B cell (primary cell): ENCODE measurements around the gene PACRGL. TPM values are rescaled to one million over a fixed set of nuclear protein-coding genes. Genes with fewer than 3 reads are reported as not detected.
"Not testable (repeated sequence)": the region's sequence is repeated elsewhere in the genome, so short reads cannot be mapped to it uniquely, and the experiment has no call there.

Experiments used
- ATAC-seq: fragments of 200-7000 bp; cut with Tn5 transposase; one replicate; pipeline ENCODE4 v1.10.0; 2021; ENCODE audit warnings: low read depth, mild to moderate bottlenecking, moderate number of reproducible peaks, moderate library complexity
- CTCF ChIA-PET: fragments of 350-600 bp; sonication (Branson Sonifier 250); formaldehyde crosslinking; loops from one replicate; lab custom pipeline; 2021; ENCODE audit warnings: antibody characterized with exemption, inconsistent platforms; lab: Charles Lee
- POLR2A ChIA-PET: fragments of 350-600 bp; sonication (Branson Sonifier 250); formaldehyde crosslinking; loops from one replicate; lab custom pipeline; 2021; ENCODE audit warnings: antibody characterized with exemption; lab: Charles Lee
- DNase-seq: peaks from one replicate; pipeline ENCODE4 v3.0.0; 2013
- H2AFZ ChIP-seq: 2 replicates; pipeline ENCODE4 v1.6.1; 2012; ENCODE audit warnings: mild to moderate bottlenecking, low read depth, low read length; ENCODE audit not compliant: insufficient read depth, poor library complexity, severe bottlenecking
- H3K27ac ChIP-seq, 2 donors: 1 replicate in 1 of 2; 2 replicates in 1 of 2; pipeline ENCODE4 v1.5.1; 2012 to 2013; ENCODE audit warnings: low read length in 2 of 2, mild to moderate bottlenecking in 2 of 2, moderate library complexity in 1 of 2
- H3K27me3 ChIP-seq, 4 experiments: fragments of 200-600 bp in 1 of 4; sonication (generic) in 1 of 4; replicated peaks in 1 of 4; 1 replicate in 2 of 4; 2 replicates in 2 of 4; pipeline versions ENCODE4 v1.6.1 to v1.7.0; 2013 to 2016; ENCODE audit warnings: low read length in 3 of 4, mild to moderate bottlenecking in 2 of 4, mixed read lengths in 1 of 4, moderate library complexity in 1 of 4; ENCODE audit not compliant: insufficient read depth in 4 of 4, control insufficient read depth in 3 of 4; ENCODE audit errors: control extremely low read depth in 1 of 4
- H3K36me3 ChIP-seq, 2 experiments: replicated peaks in 1 of 2; 1 replicate in 1 of 2; 2 replicates in 1 of 2; pipeline versions ENCODE4 v1.6.1 to v1.7.1; 2013; ENCODE audit warnings: low read length in 1 of 2; ENCODE audit not compliant: insufficient read depth in 2 of 2, control insufficient read depth in 1 of 2; ENCODE audit errors: control extremely low read depth in 1 of 2, extremely low read depth in 1 of 2
- H3K4me1 ChIP-seq, 2 donors: fragments of 200-600 bp in 1 of 2; sonication (generic) in 1 of 2; 1 replicate in 1 of 2; 2 replicates in 1 of 2; pipeline versions ENCODE4 v1.5.1 to v1.6.1; 2013 to 2017; ENCODE audit warnings: low read length in 2 of 2; ENCODE audit not compliant: control insufficient read depth in 2 of 2, insufficient read depth in 2 of 2
- H3K4me2 ChIP-seq: replicated peaks from 2 replicates; pipeline ENCODE3; 2012; ENCODE audit warnings: mild to moderate bottlenecking, low read depth, low read length; ENCODE audit not compliant: poor library complexity, severe bottlenecking
- H3K4me3 ChIP-seq, 5 experiments: fragments of 200-600 bp in 1 of 5; sonication (generic) in 1 of 5; 1 replicate in 3 of 5; 2 replicates in 2 of 5; pipeline versions ENCODE4 v1.5.1 to v1.7.0; 2011 to 2016; ENCODE audit warnings: low read length in 4 of 5, mild to moderate bottlenecking in 4 of 5, low read depth in 2 of 5, control low read depth in 1 of 5, moderate library complexity in 1 of 5; ENCODE audit not compliant: insufficient read depth in 1 of 5; ENCODE audit errors: control extremely low read depth in 1 of 5, extremely low read depth in 1 of 5
- H3K79me2 ChIP-seq: fragments of 200-600 bp; sonication (generic); one replicate; pipeline ENCODE4 v1.6.0; 2016; ENCODE audit warnings: low read length; ENCODE audit not compliant: control insufficient read depth, insufficient read depth
- H3K9ac ChIP-seq: fragments of 200-600 bp; sonication (generic); 2 replicates; pipeline ENCODE4 v1.6.1; 2017; ENCODE audit warnings: mild to moderate bottlenecking, low read length, moderate library complexity
- H3K9me3 ChIP-seq, 3 donors: one replicate each; pipeline versions ENCODE4 v1.6.1 to v1.7.1; 2013; ENCODE audit warnings: low read length in 2 of 3; ENCODE audit not compliant: control insufficient read depth in 2 of 3, insufficient read depth in 1 of 3; ENCODE audit errors: control extremely low read depth in 1 of 3
- H4K20me1 ChIP-seq: 2 replicates; pipeline ENCODE4 v1.6.0; 2012; ENCODE audit warnings: mild to moderate bottlenecking, low read length; ENCODE audit not compliant: insufficient read depth, control insufficient read depth, poor library complexity, severe bottlenecking
- H3K27ac Mint-ChIP-seq: one replicate; pipeline ENCODE4 v1.8.0; 2021; ENCODE audit warnings: mixed read lengths
- H3K27me3 Mint-ChIP-seq: one replicate; pipeline ENCODE4 v1.8.0; 2021; ENCODE audit warnings: mixed read lengths
- H3K4me1 Mint-ChIP-seq: one replicate; pipeline ENCODE4 v1.8.0; 2021; ENCODE audit warnings: mixed read lengths
- H3K4me3 Mint-ChIP-seq: one replicate; pipeline ENCODE4 v1.8.0; 2021; ENCODE audit warnings: mixed read lengths
- H3K9me3 Mint-ChIP-seq: one replicate; pipeline ENCODE4 v1.8.0; 2022; ENCODE audit warnings: mixed read lengths; ENCODE audit not compliant: insufficient read depth
- CTCF ChIP-seq: fragments of 200-600 bp; IDR thresholded peaks from one replicate; pipeline ENCODE4 v1.8.0; 2022; ENCODE audit warnings: antibody characterized with exemption, mild to moderate bottlenecking
- EZH2 ChIP-seq: IDR thresholded peaks from 2 replicates; pipeline ENCODE4 v1.6.1; 2012; ENCODE audit warnings: borderline replicate concordance, low read depth, mild to moderate bottlenecking, moderate library complexity, low read length; ENCODE audit not compliant: insufficient read depth, poor library complexity, severe bottlenecking
- WGBS: methylation state at CpG from one replicate; pipeline ENCODE4 v1.1.5; 2013; ENCODE audit warnings: missing lambda C conversion rate; ENCODE audit not compliant: insufficient coverage; 5-methylcytosine and 5-hydroxymethylcytosine counted together
- intact Hi-C: fragments of 100-400 bp; cut with micrococcal nuclease; formaldehyde crosslinking; loops from one replicate; pipeline ENCODE4 v1.10.0; 2022
- polyA plus RNA-seq: library from polyadenylated mRNA; depleted of rRNA; stranded (reverse); fragments of >200 nt; gene quantifications from 2 replicates; pipeline ENCODE4 v1.2.3, GENCODE V29; 2012
- total RNA-seq, 2 donors: library from RNA; stranded (reverse); fragments of 120-200 nt in 1 of 2; gene quantifications; 1 replicate in 1 of 2; 2 replicates in 1 of 2; pipeline versions ENCODE4 v1.2.3 to v1.2.4, GENCODE V29; 2013 to 2022

The PACRGL gene
- total and polyA plus RNA-seq, 2 donors (not counting 1 experiment from before 2014, with no cell fraction given) = 5.3 to 18.7 TPM

DNA sequence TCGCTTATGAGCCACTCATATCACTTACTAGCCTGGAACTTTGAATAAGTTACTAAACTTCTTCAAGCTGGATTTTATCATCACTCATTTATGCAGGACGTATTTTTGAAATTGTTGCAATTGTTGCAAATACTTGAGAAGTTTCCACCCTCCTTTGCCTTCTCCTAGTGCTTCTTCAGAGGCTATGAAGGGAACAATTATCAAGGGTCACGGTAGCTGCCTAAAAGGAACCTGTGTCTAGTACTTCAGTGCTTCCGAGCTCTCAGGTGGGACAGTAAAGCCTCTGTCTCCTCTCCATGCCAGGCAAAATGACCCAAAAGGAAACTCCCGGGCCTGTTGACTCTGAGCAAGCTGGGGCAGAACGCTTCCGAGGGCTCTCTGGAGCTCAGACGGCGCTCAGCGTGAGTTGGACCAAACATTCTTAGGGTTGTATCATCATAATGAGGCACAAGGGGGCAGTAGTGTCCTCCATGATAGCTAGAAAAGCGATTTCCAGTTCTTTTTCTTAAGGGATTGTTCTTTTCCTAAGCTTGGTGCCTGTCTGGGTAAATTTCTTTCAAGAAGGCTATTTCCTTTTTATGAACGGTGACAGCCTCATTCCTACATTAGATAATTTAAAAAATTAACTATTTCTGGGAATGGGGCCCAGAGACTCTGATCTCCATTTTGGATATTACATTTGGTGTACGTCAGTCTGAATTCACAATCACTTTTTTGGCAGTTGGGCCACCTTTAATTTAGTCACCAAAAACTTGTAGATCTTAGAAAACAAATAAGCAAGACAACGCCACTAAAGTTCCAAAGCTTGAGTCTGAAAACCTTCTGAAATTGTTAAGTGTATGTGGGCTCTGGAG lies 73.1 kb downstream of the PACRGL start:
- intact Hi-C loops = no loop called here
- no peaks in the 10 kb centered on the region for H3K4me1 Mint-ChIP-seq
- Histone ChIP-seq H3K27ac (no peak overlapping the region), H3K9me3 (no peaks in the 10 kb centered on the region), H3K9ac (no peak overlapping the region), H3K27me3 (no peaks in the 10 kb centered on the region), H2AFZ (no peak overlapping the region), H3K4me3 (no peak overlapping the region), H3K36me3 (no peaks in the 10 kb centered on the region), H3K79me2 (no peaks in the 10 kb centered on the region), H3K4me2 (no peak overlapping the region), H3K4me1 (no peaks in the 10 kb centered on the region), H4K20me1 (no peaks in the 10 kb centered on the region)
- DNase-seq (no peak), ATAC-seq (no peak)
- no peak overlapping the region for H3K27ac Mint-ChIP-seq
- 23% methylated on average over 8 of the region's 14 CpGs for WGBS
- H3K27me3 Mint-ChIP-seq = no peaks in the 10 kb centered on the region
- TF ChIP-seq EZH2 (no peak), CTCF (no peak)
- ChIA-PET POLR2A (no interaction called here), CTCF (no interaction called here)
- no peaks in the 10 kb centered on the region for H3K9me3 Mint-ChIP-seq
- H3K4me3 Mint-ChIP-seq = no peak overlapping the region

- Histone ChIP-seq H3K4me1 (no peaks in the 10 kb centered on the region), H4K20me1 (no peaks in the 10 kb centered on the region), H3K36me3 (no peaks in the 10 kb centered on the region), H3K9me3 (peaks cover 0 to 7% (median 0%) of the 10 kb centered on the region in 3 donors), H3K27me3 (no peaks in the 10 kb centered on the region), H3K9ac (no peak overlapping the region), H3K27ac (no peak overlapping the region), H3K4me3 (no peak overlapping the region), H2AFZ (no peak overlapping the region), H3K4me2 (no peak overlapping the region), H3K79me2 (no peaks in the 10 kb centered on the region)
- Mint-ChIP-seq H3K27ac (no peak overlapping the region), H3K4me3 (no peak overlapping the region), H3K9me3 (peaks cover 11% of the 10 kb centered on the region), H3K27me3 (no peaks in the 10 kb centered on the region), H3K4me1 (no peaks in the 10 kb centered on the region)
- ChIA-PET CTCF (no interaction called here), POLR2A (no interaction called here)
- TF ChIP-seq CTCF = no peak
- TF ChIP-seq EZH2 = no peak
- intact Hi-C loops = no loop called here
- 100% methylated on average over 1 of the region's 1 CpG for WGBS
- ATAC-seq (no peak), DNase-seq (no peak)
These were observed 78.6 kb downstream of the PACRGL start for GRCh38 chr4:20778896-20779295.

GRCh38 chr4:20783134-20783533 lies 82.9 kb downstream of the PACRGL start:
- H3K9me3 ChIP-seq, POLR2A ChIA-PET, H3K9ac ChIP-seq, H3K36me3 ChIP-seq, H3K79me2 ChIP-seq, H3K4me2 ChIP-seq, H4K20me1 ChIP-seq, CTCF ChIA-PET, H3K27me3 ChIP-seq, ATAC-seq, DNase-seq, H3K27ac Mint-ChIP-seq, intact Hi-C loops, H3K4me1 Mint-ChIP-seq, H3K4me3 ChIP-seq, H3K4me1 ChIP-seq, H3K4me3 Mint-ChIP-seq, H2AFZ ChIP-seq, H3K27me3 Mint-ChIP-seq, H3K27ac ChIP-seq: not testable (repeated sequence)
- H3K9me3 Mint-ChIP-seq = peaks cover 11% of the 10 kb centered on the region
- WGBS = no CpG with 5 or more reads among the region's 1 CpG
